Measurements from ENCODE around the gene NAT8L.

The NAT8L gene

GRCh38 chr4:2062808-2063524 lies 3.8 kb downstream of the NAT8L start:
- in situ Hi-C loops (cut with HindIII; ENCODE audit: low sequenced_read_pairs): no loop called here

- in situ Hi-C loops (cut with HindIII; ENCODE audit: low sequenced_read_pairs): no loop called here
Measured at GRCh38 chr4:2063557-2064275, 4.6 kb downstream of the NAT8L start.

GRCh38 chr4:2064276-2064991 lies 5.3 kb downstream of the NAT8L start:
- in situ Hi-C loops (cut with HindIII; ENCODE audit: low sequenced_read_pairs): no loop called here

- in situ Hi-C loops (cut with HindIII; ENCODE audit: low sequenced_read_pairs): no loop called here
Measured at GRCh38 chr4:2065106-2065930, 6.2 kb downstream of the NAT8L start.

- in situ Hi-C loops (cut with HindIII; ENCODE audit: low sequenced_read_pairs): no loop called here
Measured at GRCh38 chr4:2066011-2066551, 7.0 kb downstream of the NAT8L start.

- in situ Hi-C loops (cut with HindIII; ENCODE audit: low sequenced_read_pairs): no loop called here
Measured at GRCh38 chr4:2066571-2067445, 7.7 kb downstream of the NAT8L start.

- in situ Hi-C loops (cut with HindIII; ENCODE audit: low sequenced_read_pairs): no loop called here
Measured at GRCh38 chr4:2067446-2068197, 8.5 kb downstream of the NAT8L start.

GRCh38 chr4:2068198-2068470 lies 9.0 kb downstream of the NAT8L start:
- in situ Hi-C loops (cut with HindIII; ENCODE audit: low sequenced_read_pairs): no loop called here

GRCh38 chr4:2068566-2068965 lies 9.4 kb downstream of the NAT8L start:
- in situ Hi-C loops (cut with HindIII; ENCODE audit: low sequenced_read_pairs): no loop called here

GRCh38 chr4:2069161-2069971 lies 10.2 kb downstream of the NAT8L start:
- in situ Hi-C loops (cut with HindIII; ENCODE audit: low sequenced_read_pairs): no loop called here

GRCh38 chr4:2069986-2070385 lies 10.9 kb downstream of the NAT8L start:
- in situ Hi-C loops (cut with HindIII; ENCODE audit: low sequenced_read_pairs): no loop called here

GRCh38 chr4:2070421-2071251 lies 11.5 kb downstream of the NAT8L start:
- in situ Hi-C loops (cut with HindIII; ENCODE audit: low sequenced_read_pairs): no loop called here

- in situ Hi-C loops (cut with HindIII; ENCODE audit: low sequenced_read_pairs): no loop called here
Measured at GRCh38 chr4:2071252-2071911, 12.3 kb downstream of the NAT8L start.

GRCh38 chr4:2071912-2072867 lies 13.1 kb downstream of the NAT8L start:
- in situ Hi-C loops (cut with HindIII; ENCODE audit: low sequenced_read_pairs): no loop called here

- in situ Hi-C loops (cut with HindIII; ENCODE audit: low sequenced_read_pairs): no loop called here
Measured at GRCh38 chr4:2072971-2073807, 14.1 kb downstream of the NAT8L start.
